Kidney capillary endothelial cell (primary cell): ENCODE data around the gene ZFR.
"Not testable (repeated sequence)": the region's sequence is repeated elsewhere in the genome, so short reads cannot be mapped to it uniquely, and the experiment has no call there.

Experiments used
- DNase-seq: peaks from one replicate; pipeline ENCODE4 v3.0.0-alpha.2; 2018; ENCODE audit warnings: low spot score

Gene ZFR

GRCh38 chr5:32406650-32407049 lies 37.9 kb downstream of the ZFR start:
- no peak for DNase-seq

- no peak for DNase-seq
Observed at GRCh38 chr5:32405507-32405906, 39.0 kb downstream of the ZFR start.

GRCh38 chr5:32403760-32404159 lies 40.8 kb downstream of the ZFR start:
- DNase-seq, result no peak

GRCh38 chr5:32400401-32400800 lies 44.1 kb downstream of the ZFR start:
- DNase-seq, result no peak

- not testable (repeated sequence) for DNase-seq
Observed at GRCh38 chr5:32398754-32399153, 45.8 kb downstream of the ZFR start.

GRCh38 chr5:32394981-32395380 lies 49.6 kb downstream of the ZFR start:
- DNase-seq, result no peak

- no peak for DNase-seq
Observed at GRCh38 chr5:32392039-32392438, 52.5 kb downstream of the ZFR start.

GRCh38 chr5:32390819-32391591 lies 53.5 kb downstream of the ZFR start:
- no peak for DNase-seq

- DNase-seq, result no peak
Observed at GRCh38 chr5:32388432-32389129, 56.0 kb downstream of the ZFR start.

GRCh38 chr5:32387841-32388240 lies 56.7 kb downstream of the ZFR start:
- no peak for DNase-seq

- DNase-seq, result no peak
Observed at GRCh38 chr5:32387211-32387610, 57.3 kb downstream of the ZFR start.

GRCh38 chr5:32384621-32385020 lies 59.9 kb downstream of the ZFR start:
- no peak for DNase-seq

GRCh38 chr5:32383586-32383985 lies 61.0 kb downstream of the ZFR start:
- DNase-seq, result no peak

- DNase-seq, result no peak
Observed at GRCh38 chr5:32383065-32383464, 61.5 kb downstream of the ZFR start.

GRCh38 chr5:32379421-32379820 lies 65.1 kb downstream of the ZFR start:
- DNase-seq, result no peak

GRCh38 chr5:32378966-32379365 lies 65.6 kb downstream of the ZFR start:
- no peak for DNase-seq

- DNase-seq, result no peak
Observed at GRCh38 chr5:32369542-32370155, 74.9 kb downstream of the ZFR start.

- no peak for DNase-seq
Observed at GRCh38 chr5:32369032-32369431, 75.5 kb downstream of the ZFR start.

- DNase-seq, result not testable (repeated sequence)
Observed at GRCh38 chr5:32367271-32367670, 77.3 kb downstream of the ZFR start.

GRCh38 chr5:32365623-32366022 lies 78.9 kb downstream of the ZFR start:
- DNase-seq, result no peak

GRCh38 chr5:32363030-32363429 lies 81.5 kb downstream of the ZFR start:
- DNase-seq, result no peak

GRCh38 chr5:32362527-32362926 lies 82.0 kb downstream of the ZFR start:
- no peak for DNase-seq

GRCh38 chr5:32360906-32361305 lies 83.6 kb downstream of the ZFR start:
- no peak for DNase-seq
